HTERT RPE-1 (cell line): ENCODE data around the gene HRH1.

ENCODE experiments used
- in situ Hi-C: fragments of 300-500 bp; cut with MboI; formaldehyde crosslinking; loops from 4 replicates; pipeline ENCODE4 v1.14.3; 2020; ENCODE audit warnings: low sequenced_read_pairs

HRH1 gene

GRCh38 chr3:11306817-11307589, 152.7 kb downstream of the HRH1 start:
- in situ Hi-C loops = no loop called here

GRCh38 chr3:11307830-11308432, 153.6 kb downstream of the HRH1 start:
- in situ Hi-C loops = no loop called here

- in situ Hi-C loops = no loop called here
These were observed 156.0 kb downstream of the HRH1 start for GRCh38 chr3:11310258-11310657.

GRCh38 chr3:11312166-11312565, 157.9 kb downstream of the HRH1 start:
- in situ Hi-C loops = no loop called here
